GM21423 (cell line): Measurements from ENCODE around the gene KCNH1.

Experiments used
- ATAC-seq: cut with Tn5 transposase; IDR thresholded peaks from one replicate; pipeline ENCODE4 v1.9.1; 2021; ENCODE audit warnings: mild to moderate bottlenecking, moderate library complexity; ENCODE audit not compliant: unreplicated experiment

KCNH1 gene

DNA sequence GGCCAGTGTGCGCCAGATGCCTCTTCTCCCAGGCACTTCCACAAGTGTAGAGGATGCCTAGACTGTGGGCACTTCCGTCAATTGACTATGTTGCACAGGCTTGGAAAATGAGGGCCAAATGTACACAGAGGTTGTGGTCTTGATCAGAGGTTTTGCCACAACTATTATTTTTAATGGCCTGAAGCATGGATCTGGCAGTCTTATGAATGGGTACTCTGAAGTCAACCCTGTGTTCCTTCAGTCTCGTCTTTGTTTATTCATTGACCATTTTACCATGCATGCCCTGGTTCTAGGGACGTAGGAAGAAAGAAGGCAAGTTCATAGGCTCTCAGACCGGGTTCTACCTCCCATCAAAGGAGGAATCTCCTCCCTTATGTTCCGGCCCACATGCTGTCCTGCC is 476.1 kb downstream of the KCNH1 start:
- no peak for ATAC-seq

DNA sequence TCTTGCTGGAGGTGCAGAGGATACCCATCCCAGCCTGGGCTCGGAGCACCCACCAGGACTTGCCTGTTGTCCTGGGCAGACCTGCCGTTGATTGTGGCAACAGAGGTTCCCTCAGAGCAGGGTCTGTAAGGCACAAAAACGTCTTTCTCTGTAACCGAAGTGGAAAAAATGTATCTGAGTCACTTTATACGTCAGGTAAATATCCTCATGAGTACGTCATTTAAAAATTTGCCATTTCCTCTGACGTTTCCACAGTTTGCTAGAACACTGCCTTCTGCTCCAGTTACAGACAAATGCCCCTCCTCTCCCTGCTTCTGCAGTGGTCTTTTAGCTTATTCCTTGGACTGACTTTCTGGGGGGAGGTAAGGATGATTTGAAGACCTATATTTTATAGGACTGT is 478.4 kb downstream of the KCNH1 start:
- no peak for ATAC-seq

DNA sequence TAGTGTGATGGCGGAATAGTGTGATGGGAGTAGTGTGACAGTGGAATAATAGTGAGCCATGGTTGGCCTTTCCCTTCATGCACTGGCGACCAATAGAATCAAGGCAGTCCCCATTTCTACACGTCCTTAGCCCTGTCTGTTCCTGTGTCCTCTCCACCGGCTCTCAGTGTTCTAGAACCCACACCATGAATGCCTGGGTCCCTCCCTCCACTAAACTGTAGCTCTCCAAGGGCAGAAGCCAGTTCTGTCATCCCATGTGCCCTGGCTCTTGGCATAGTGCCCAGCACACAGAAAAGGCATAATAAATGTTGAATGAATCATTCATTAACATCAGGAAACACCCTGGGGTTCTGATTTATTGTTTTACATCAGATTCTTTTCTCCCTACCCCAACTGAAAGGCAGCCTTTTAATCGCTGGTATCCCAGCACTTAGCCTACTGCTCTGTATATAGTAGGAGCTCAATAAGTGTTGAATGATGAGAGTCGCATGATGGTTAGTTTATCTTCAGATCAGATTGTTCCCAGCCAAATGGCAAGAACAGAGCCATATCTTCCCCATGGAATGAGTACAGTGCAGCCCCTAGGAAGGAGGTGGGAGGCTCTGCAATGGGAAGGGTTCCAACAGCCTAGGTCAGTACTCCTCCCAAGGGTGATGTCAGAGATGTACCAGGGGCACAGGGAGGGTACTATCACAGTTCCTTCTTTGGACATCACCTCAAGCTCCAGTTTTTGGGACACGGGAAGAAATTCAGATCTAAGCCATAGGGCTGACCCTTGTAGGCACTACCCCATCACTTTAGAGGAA is 479.6 kb downstream of the KCNH1 start:
- ATAC-seq = no peak

DNA sequence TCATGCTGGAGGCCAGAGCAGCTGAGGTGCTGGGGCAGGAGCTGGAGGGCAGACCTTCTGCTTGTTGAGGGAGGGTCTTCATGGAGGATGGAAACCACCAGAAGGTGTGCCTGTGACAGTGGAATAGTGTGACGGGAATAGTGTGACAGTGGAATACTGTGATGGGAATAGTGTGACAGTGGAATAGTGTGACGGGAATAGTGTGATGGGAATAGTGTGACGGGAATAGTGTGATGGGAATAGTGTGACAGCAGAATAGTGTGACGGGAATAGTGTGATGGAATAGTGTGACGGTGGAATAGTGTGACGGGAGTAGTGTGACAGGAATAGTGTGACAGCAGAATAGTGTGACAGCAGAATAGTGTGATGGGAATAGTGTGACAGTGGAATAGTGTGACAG is 480.2 kb downstream of the KCNH1 start:
- ATAC-seq = no peak

DNA sequence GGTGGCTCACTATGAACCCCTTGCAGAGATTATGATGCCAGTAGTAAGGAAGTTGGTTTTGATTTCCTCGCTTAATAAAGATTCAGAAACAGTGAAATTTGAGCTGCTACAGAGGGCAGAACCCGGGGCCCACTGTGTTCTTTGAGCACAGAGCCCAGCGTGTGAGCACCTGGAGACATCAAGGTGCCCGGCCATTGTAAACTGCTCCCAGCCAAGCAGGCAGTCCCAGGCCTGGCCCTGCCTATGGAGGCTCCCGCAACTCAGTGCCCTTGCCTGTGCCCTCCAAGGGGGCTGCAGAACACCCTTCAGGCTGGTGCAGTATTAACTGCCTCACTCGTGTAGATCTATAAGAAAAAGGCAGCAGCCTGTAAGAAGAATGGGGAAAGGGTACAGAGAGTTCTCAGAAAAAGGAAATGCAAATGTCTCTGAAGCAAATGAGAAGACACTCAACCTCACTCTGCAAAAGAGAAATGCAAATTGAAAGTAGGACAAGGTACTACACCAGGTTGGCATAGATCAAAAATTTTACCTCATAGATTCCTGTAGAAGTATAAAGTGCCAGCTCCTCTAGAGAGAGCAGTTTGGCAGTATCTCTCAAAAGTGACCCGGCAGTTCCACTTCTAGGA is 481.5 kb downstream of the KCNH1 start:
- ATAC-seq = no peak

DNA sequence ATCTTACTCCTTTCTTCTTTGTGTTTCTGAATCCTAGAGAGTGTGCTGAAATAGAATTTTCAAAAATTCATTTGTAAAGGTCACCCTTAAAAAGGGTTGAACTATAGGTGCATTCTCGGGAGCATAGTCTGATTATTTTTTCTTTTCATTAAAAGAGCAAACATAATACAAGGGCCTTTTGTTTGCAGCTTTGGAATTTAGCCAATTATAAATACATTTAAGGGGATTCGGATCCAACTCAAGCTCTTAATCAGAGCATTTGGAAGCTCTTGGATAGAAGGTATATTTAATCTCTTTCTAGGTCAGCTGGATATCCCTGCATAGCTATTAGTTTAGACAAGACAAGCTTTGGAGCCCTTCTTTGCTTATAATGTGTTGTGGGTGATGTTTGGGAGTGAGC is 483.5 kb downstream of the KCNH1 start:
- ATAC-seq = no peak

DNA sequence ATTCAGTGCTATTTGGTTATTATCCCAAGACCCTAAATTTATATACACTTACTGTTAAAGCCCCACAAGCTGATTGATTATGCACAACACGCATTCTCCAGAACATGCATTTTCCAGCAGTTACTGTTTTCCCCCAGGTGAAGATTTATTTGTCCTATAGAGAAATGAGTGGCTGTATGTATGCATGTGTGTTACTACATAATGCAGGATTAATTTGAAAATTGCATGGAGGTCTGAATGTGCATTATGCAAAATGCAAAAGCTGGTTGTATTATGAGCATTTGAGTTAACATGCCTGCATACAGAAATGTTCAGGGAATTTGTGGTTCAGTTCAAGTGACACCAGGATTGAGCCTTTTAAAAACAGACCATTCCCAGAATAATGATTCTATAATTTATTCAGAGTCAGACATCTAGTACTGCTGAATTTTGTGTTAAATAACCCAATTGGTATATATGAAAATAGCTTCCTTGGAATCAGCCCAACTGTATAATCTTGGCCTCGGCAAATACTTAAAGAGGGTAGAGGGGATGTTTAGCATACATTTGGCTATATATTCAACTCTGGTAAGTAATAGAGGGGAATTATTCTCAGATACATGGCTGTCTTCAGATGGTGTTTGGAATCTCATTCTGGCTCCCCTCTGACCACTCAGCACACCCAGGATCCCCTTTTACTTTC is 485.2 kb downstream of the KCNH1 start:
- ATAC-seq = no peak

DNA sequence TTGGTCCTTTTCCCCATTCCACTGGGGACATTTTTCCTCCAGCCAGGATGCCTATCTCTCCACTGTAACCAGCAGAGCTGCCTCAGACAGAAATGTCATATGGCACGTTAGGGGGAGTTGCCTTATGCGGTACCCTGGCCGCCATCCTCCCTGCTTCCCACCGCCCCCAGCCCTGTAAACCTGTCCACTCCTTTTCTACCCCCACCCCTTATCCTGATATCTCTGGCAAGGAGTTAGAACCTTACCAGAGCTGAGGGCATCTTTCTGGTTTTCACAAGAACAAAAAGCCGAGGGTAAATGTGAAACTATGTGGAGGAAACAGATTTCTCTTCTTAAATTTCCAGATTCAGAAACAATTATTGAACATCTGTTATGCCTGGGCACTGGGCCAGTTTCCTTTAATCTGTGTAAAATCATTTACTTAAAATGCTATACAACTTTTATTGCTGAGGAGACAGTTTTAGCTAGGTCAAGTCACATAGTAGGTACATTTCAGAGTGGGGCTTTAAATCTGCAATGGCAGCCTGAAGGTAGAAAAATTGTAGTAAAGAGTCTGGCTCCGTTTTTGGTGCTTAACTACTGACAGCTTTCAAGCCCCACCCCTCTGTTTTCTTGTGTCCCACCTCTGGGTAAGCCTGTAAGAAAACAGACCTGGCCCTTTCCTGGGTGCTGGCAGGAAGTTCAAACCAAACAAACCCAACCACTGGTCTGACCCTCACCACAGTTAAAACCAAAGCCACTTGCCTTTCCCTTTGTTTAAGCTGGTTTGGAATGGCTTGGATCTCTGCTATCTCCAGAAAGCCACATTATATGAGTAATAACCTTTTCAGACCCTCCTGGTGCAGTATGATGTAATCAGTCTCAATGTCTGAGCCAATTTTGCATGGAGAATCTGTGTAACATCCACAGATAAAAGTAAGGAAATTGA is 486.3 kb downstream of the KCNH1 start:
- no peak for ATAC-seq

DNA sequence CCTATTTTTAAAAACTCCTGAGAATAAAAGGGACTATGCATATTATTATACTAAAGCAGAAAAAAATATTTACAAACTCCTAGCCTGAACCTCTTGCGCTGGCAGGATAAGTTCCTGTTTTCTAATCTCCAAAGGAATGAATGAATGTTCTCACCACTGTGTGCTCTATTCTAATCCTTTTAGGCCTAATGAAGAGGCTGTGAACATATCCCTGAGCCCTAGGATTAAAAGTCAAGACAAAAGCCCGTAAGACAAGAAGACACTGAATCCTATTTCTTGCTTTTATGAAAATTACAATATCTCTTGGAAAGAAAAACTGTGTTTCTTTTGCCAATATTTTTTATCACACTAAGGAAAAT is 487.7 kb downstream of the KCNH1 start:
- no peak for ATAC-seq

DNA sequence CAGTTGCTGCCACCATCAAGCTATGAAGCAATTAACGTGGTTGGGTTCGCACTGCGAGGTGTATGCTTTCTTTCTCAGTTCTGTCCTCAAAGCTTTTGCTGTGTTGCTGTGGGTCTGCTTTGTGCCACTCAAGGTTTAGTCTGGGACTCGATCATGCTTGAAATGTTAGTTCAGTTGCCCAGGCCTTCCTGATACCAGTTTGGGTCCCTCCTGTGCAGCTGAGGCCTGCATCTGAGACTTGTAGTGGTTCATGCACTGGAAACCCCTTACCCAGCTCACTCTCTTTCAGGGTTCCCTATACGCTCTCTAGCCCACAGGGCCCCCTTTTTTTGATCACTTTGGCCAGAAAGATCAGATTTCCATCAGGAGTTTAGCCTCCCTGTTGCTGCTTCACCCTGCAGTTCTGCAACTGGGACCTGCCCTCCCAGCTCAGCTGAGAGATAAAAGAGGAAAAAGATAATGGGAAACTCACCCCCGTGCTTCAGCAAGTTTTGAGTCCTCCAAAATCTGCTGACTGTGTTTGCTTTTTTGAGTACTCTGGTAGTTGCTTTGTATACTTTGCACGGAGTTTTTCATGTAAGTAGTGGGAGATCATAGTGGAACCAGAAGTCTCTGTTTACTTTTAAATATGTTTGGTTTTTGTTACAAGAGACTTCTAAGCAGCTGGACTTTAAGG is 488.2 kb downstream of the KCNH1 start:
- ATAC-seq = no peak

DNA sequence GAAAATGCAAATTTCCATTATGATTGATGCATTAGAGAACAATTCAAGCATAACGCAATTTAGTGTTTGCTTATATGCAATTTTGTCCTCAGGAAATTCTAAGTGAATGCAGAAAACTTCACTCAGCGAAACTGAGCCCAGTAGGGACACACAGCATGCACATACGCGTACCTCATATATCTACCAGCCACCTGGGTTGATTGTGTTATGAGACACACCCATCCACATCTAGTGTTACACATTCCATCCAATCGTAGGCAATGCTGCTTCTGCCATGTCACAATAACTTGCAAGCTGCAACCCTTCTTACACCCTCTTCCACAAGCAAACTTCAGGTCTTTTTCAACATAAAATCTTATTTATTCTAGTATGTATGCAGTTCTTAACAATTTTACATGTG is 492.4 kb downstream of the KCNH1 start:
- ATAC-seq = no peak

DNA sequence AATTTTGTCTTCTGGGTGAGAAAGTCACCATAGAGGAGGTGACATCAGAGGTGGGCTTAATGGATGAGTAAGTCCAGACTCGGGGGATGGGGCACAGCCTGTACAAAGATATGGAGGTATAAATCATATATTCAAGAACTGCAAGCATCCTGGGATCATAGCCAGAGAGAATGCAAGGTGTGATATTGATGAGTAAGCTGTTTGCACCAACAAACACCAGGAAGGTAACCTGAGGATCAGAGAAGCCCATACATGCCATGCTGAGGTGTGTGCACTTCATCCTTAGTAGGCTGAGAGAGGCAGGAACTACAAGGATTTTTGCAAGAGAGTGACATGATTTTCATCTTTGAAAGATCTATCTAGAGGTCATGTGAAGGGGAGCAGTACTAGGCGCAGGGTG is 498.8 kb downstream of the KCNH1 start:
- no peak for ATAC-seq

DNA sequence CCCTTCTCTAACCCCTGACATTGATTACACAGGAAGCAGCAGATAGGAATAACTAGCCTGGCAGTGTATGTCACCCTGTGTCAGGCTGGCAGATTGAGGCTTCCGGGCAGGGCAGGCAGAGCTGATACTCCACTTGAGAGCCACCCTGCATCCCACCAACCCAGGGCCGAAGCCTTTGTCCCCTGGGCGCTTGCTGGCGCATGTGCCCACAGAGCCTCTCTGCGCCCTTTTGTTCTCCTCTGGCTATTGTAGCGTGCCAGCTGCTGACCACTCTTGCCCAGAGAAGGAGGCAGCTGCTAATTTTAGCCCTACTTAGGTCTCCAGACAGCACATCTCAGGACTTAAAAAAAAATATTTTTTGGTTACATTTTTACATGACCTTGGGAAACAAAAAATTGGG is 500.3 kb downstream of the KCNH1 start:
- no peak for ATAC-seq

DNA sequence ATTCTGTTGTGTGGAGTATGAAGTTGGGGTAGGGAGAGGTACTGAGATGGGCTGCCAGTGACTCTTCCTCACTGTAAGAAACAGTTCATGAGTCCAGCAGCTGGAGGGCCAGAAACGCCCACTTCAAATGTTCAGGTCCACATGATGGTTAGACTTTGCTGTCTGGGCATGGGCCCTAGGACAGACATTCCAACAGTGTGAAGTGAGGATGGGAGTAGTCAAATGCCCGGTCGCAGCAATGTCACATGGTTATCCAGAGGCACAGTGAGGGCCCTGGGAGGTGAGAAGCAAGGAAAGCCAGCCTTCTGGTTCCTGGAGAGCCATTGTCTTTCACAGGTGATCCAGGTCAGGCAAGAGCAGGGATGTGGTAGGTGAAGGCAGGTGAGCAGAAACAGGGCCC is 500.8 kb downstream of the KCNH1 start:
- no peak for ATAC-seq

DNA sequence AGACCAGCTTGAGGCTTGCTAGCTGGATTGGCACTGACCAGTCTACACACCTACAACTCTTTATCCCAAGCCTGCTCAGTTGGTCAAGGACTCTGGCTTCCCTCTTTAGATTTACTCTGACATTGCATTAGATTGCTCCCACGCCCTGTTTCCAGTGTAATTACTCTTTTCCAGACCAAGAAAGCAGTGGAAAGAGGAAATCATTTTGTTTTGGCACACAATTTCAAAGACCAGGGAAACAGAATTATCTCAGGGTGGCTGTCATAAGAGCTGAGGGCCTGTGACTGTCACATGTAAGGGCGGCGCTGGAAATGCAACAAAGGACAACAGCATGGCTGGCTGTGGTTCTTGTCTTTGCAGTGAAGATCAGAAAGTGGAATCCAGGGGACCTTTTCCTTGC is 502.5 kb downstream of the KCNH1 start:
- ATAC-seq = no peak

DNA sequence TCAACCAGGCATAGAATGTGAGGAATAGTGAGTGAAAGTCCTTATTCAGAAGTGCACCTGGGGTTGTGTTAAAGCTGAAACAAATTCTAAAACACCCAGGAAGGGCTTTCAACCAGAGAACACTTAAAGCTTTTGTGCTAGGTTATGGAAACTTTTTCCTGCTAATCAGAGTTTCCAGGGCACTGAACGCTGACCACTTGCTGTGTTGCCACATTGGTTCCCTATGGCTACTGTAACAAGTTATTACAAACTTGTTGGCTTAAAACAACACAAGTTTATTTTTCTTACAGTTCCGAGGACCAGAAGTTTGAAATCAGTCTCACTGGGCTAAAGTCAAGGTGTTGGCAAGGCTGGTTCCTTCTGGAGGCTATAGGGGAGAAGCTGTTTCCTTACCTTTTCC is 504.7 kb downstream of the KCNH1 start:
- ATAC-seq = no peak

DNA sequence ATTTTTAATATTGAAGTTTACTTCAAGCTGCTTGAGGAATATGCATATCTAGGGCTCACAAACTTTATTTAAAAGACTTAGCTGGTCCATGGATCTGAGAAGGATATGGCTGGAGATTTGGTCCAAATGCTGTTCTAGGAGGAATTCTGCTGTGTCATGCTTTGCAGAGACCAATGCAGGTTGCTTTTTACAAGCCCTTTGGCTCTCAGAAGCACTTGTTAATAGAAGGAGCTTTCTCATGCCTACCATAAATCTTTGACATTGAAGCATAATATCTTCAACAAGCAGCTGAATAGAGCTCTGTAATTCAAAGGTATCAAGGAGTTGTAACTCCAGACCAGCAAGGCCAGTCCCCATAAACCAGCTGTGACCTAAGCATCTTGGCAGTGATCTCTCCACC is 506.2 kb downstream of the KCNH1 start:
- no peak for ATAC-seq
